ENCODE results near the gene IL17D.
A peak's percentile ranks its signal among the peaks of the same experiment; 100 is the strongest.

The IL17D gene

DNA sequence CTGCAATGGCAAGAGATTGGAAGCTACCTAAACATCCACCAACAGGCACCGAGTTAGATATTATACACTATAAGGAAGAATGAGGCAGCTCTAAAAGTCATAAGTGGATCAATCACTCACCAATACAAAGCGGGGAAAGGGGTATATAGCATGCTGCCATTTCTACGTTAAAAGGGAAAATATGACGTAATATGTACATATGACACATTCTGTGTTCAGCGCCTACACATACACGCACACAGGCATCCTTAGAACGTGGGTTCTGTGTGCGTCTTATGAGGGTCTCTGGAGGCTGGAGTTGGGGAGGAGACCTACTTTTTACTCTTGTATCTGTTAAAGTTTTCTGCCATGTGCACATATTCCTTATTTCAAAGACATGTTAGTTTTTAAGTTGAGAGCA lies 5.9 kb downstream of the IL17D start:
- Histone ChIP-seq H2BK5ac (ENCODE audit: low read depth, low read length, poor library complexity) (no peak overlapping the region), H4K8ac (ENCODE audit: low read depth, low read length) (no peak overlapping the region), H3K36me3 (ENCODE audit: control insufficient read depth in 1 of 2, insufficient read depth in 2 of 2, low read length in 2 of 2) (no peaks in the 10 kb centered on the region), H3K9ac (ENCODE audit: low read length) (no peak overlapping the region), H3K9me3 (ENCODE audit: insufficient read depth, low read depth, low read length) (no peaks in the 10 kb centered on the region), H4K91ac (ENCODE audit: low read depth, low read length) (no peak overlapping the region), H3K4me1 (ENCODE audit: control insufficient read depth in 1 of 2, insufficient read depth in 2 of 2, low read length in 2 of 2) (peaks cover 0 to 7% of the 10 kb centered on the region in 2 experiments), H3K27ac (ENCODE audit: low read depth, low read length) (no peak overlapping the region), H3K23ac (ENCODE audit: low read length) (no peak overlapping the region), H3K18ac (ENCODE audit: low read length) (no peak overlapping the region), H3K4me2 (ENCODE audit: low read length) (no peak overlapping the region), H4K12ac (ENCODE audit: low read depth, low read length) (no peak overlapping the region), H2AFZ (ENCODE audit: insufficient read depth, low read length, poor library complexity) (no peak overlapping the region), H3K79me2 (ENCODE audit: control insufficient read depth, insufficient read depth, low read length, poor library complexity) (no peaks in the 10 kb centered on the region), H3K14ac (ENCODE audit: low read length) (no peak overlapping the region), H2BK120ac (ENCODE audit: insufficient read depth, low read length, poor library complexity) (no peak overlapping the region), H2AK5ac (ENCODE audit: low read length) (no peak overlapping the region), H3K79me1 (ENCODE audit: low read length) (no peaks in the 10 kb centered on the region), H3K4me3 (ENCODE audit: low read depth, low read length) (no peak overlapping the region), H3K4ac (ENCODE audit: low read depth, low read length) (no peak overlapping the region), H2BK12ac (ENCODE audit: low read length) (no peak overlapping the region), H3K27me3 (ENCODE audit: insufficient read depth, low read length) (no peaks in the 10 kb centered on the region)
- WGBS (ENCODE audit: extremely low coverage, insufficient coverage, insufficient read length), result no CpG with 5 or more reads among the region's 8 CpGs
- DNase-seq, result no peak

DNA sequence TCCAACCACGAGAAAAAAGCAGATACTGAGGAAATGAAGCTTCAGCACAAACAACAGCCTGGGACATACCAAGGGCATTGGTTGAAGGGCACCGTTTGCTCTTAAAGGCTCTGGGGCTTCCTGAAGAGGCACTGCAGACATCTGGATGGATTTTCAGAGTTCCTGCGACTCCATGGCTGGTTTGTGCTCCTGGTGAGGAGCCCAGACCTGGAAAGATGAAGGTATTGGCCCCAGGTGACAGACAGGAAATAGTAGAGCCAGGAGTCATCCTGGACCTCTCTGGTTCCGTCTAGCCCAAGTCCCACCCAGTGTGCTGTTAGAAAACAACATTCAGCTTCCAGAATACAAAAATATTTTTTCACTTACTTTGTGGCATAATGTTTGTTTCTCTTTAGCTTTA lies 6.3 kb downstream of the IL17D start:
- Histone ChIP-seq H2BK120ac (ENCODE audit: insufficient read depth, low read length, poor library complexity) (no peak overlapping the region), H3K4me2 (ENCODE audit: low read length) (no peak overlapping the region), H3K4me1 (ENCODE audit: control insufficient read depth in 1 of 2, insufficient read depth in 2 of 2, low read length in 2 of 2) (peaks cover 0 to 7% of the 10 kb centered on the region in 2 experiments), H3K79me1 (ENCODE audit: low read length) (no peaks in the 10 kb centered on the region), H3K14ac (ENCODE audit: low read length) (no peak overlapping the region), H2BK12ac (ENCODE audit: low read length) (no peak overlapping the region), H4K91ac (ENCODE audit: low read depth, low read length) (no peak overlapping the region), H3K9ac (ENCODE audit: low read length) (no peak overlapping the region), H2AFZ (ENCODE audit: insufficient read depth, low read length, poor library complexity) (no peak overlapping the region), H3K36me3 (ENCODE audit: control insufficient read depth in 1 of 2, insufficient read depth in 2 of 2, low read length in 2 of 2) (no peaks in the 10 kb centered on the region), H4K12ac (ENCODE audit: low read depth, low read length) (no peak overlapping the region), H2BK5ac (ENCODE audit: low read depth, low read length, poor library complexity) (no peak overlapping the region), H3K79me2 (ENCODE audit: control insufficient read depth, insufficient read depth, low read length, poor library complexity) (no peaks in the 10 kb centered on the region), H3K27ac (ENCODE audit: low read depth, low read length) (no peak overlapping the region), H3K4ac (ENCODE audit: low read depth, low read length) (no peak overlapping the region), H3K9me3 (ENCODE audit: insufficient read depth, low read depth, low read length) (no peaks in the 10 kb centered on the region), H3K4me3 (ENCODE audit: low read depth, low read length) (no peak overlapping the region), H2AK5ac (ENCODE audit: low read length) (no peak overlapping the region), H3K18ac (ENCODE audit: low read length) (no peak overlapping the region), H4K8ac (ENCODE audit: low read depth, low read length) (no peak overlapping the region), H3K27me3 (ENCODE audit: insufficient read depth, low read length) (no peaks in the 10 kb centered on the region), H3K23ac (ENCODE audit: low read length) (no peak overlapping the region)
- no CpG with 5 or more reads among the region's 4 CpGs for WGBS (ENCODE audit: extremely low coverage, insufficient coverage, insufficient read length)
- DNase-seq, result peak; percentile 31 to 51

GRCh38 chr13:20711301-20712044 lies 8.0 kb downstream of the IL17D start:
- no peak overlapping the region for H4K12ac ChIP-seq (ENCODE audit: low read depth, low read length)
- H3K79me1 ChIP-seq (ENCODE audit: low read length), result no peaks in the 10 kb centered on the region
- no peak overlapping the region for H3K4me2 ChIP-seq (ENCODE audit: low read length)
- no peak overlapping the region for H4K8ac ChIP-seq (ENCODE audit: low read depth, low read length)
- H2BK12ac ChIP-seq (ENCODE audit: low read length), result no peak overlapping the region
- peaks cover 0 to 7% of the 10 kb centered on the region in 2 experiments for H3K4me1 ChIP-seq (ENCODE audit: control insufficient read depth in 1 of 2, insufficient read depth in 2 of 2, low read length in 2 of 2)
- H2BK120ac ChIP-seq (ENCODE audit: insufficient read depth, low read length, poor library complexity), result no peak overlapping the region
- H3K27me3 ChIP-seq (ENCODE audit: insufficient read depth, low read length), result no peaks in the 10 kb centered on the region
- no peak overlapping the region for H2AK5ac ChIP-seq (ENCODE audit: low read length)
- H3K36me3 ChIP-seq (ENCODE audit: control insufficient read depth in 1 of 2, insufficient read depth in 2 of 2, low read length in 2 of 2), result no peaks in the 10 kb centered on the region
- H3K4me3 ChIP-seq (ENCODE audit: low read depth, low read length), result no peak overlapping the region
- H3K9ac ChIP-seq (ENCODE audit: low read length), result no peak overlapping the region
- H2BK5ac ChIP-seq (ENCODE audit: low read depth, low read length, poor library complexity), result no peak overlapping the region
- no peak overlapping the region for H3K4ac ChIP-seq (ENCODE audit: low read depth, low read length)
- H3K14ac ChIP-seq (ENCODE audit: low read length), result no peak overlapping the region
- no peak overlapping the region for H3K18ac ChIP-seq (ENCODE audit: low read length)
- H3K79me2 ChIP-seq (ENCODE audit: control insufficient read depth, insufficient read depth, low read length, poor library complexity), result no peaks in the 10 kb centered on the region
- H2AFZ ChIP-seq (ENCODE audit: insufficient read depth, low read length, poor library complexity), result no peak overlapping the region
- no peak overlapping the region for H4K91ac ChIP-seq (ENCODE audit: low read depth, low read length)
- WGBS (ENCODE audit: extremely low coverage, insufficient coverage, insufficient read length), result no CpG with 5 or more reads among the region's 13 CpGs
- H3K9me3 ChIP-seq (ENCODE audit: insufficient read depth, low read depth, low read length), result no peaks in the 10 kb centered on the region
- no peak overlapping the region for H3K27ac ChIP-seq (ENCODE audit: low read depth, low read length)
- DNase-seq, result peak in 1 of 2 donors; percentile 28
- no peak overlapping the region for H3K23ac ChIP-seq (ENCODE audit: low read length)

- WGBS (ENCODE audit: extremely low coverage, insufficient coverage, insufficient read length), result no CpG with 5 or more reads among the region's 11 CpGs
- no peak overlapping the region for H3K4me3 ChIP-seq (ENCODE audit: low read depth, low read length)
These were observed 9.5 kb downstream of the IL17D start for GRCh38 chr13:20713014-20713376.

More at GRCh38 chr13:20713014-20713376, 9.5 kb downstream of the IL17D start:
- no peak overlapping the region for H3K27ac ChIP-seq (ENCODE audit: low read depth, low read length)
- DNase-seq, result no peak
- H3K9me3 ChIP-seq (ENCODE audit: insufficient read depth, low read depth, low read length), result no peaks in the 10 kb centered on the region
- no peaks in the 10 kb centered on the region for H3K27me3 ChIP-seq (ENCODE audit: insufficient read depth, low read length)
- H2AK5ac ChIP-seq (ENCODE audit: low read length), result no peak overlapping the region
- no peaks in the 10 kb centered on the region for H3K79me2 ChIP-seq (ENCODE audit: control insufficient read depth, insufficient read depth, low read length, poor library complexity)
- H4K91ac ChIP-seq (ENCODE audit: low read depth, low read length), result no peak overlapping the region
- no peaks in the 10 kb centered on the region for H3K36me3 ChIP-seq (ENCODE audit: control insufficient read depth in 1 of 2, insufficient read depth in 2 of 2, low read length in 2 of 2)
- H2AFZ ChIP-seq (ENCODE audit: insufficient read depth, low read length, poor library complexity), result no peak overlapping the region
- no peak overlapping the region for H3K4ac ChIP-seq (ENCODE audit: low read depth, low read length)
- peak overlapping the region; percentile 48 for H3K4me2 ChIP-seq (ENCODE audit: low read length)
- peaks cover 0 to 11% of the 10 kb centered on the region in 2 experiments for H3K4me1 ChIP-seq (ENCODE audit: control insufficient read depth in 1 of 2, insufficient read depth in 2 of 2, low read length in 2 of 2)
- H3K79me1 ChIP-seq (ENCODE audit: low read length), result no peaks in the 10 kb centered on the region
- no peak overlapping the region for H2BK12ac ChIP-seq (ENCODE audit: low read length)
- H3K18ac ChIP-seq (ENCODE audit: low read length), result no peak overlapping the region
- no peak overlapping the region for H3K9ac ChIP-seq (ENCODE audit: low read length)
- no peak overlapping the region for H4K8ac ChIP-seq (ENCODE audit: low read depth, low read length)
- no peak overlapping the region for H4K12ac ChIP-seq (ENCODE audit: low read depth, low read length)
- H2BK5ac ChIP-seq (ENCODE audit: low read depth, low read length, poor library complexity), result no peak overlapping the region
- H3K14ac ChIP-seq (ENCODE audit: low read length), result no peak overlapping the region
- H3K23ac ChIP-seq (ENCODE audit: low read length), result no peak overlapping the region
- H2BK120ac ChIP-seq (ENCODE audit: insufficient read depth, low read length, poor library complexity), result no peak overlapping the region
